Body of pancreas (tissue), 4 donors: ENCODE data around the gene CLEC16A.

ENCODE experiments used
- POLR2A ChIP-seq, 3 donors: fragments of 450-650 bp; IDR thresholded peaks; one replicate each; pipeline ENCODE4 v1.6.1; 2016; ENCODE audit warnings: antibody characterized with exemption in 3 of 3, mild to moderate bottlenecking in 2 of 3
- TF ChIP-seq, protein P1 (sequence below), 7 experiments: fragments of 450-650 bp in 4 of 7; fragments of 200-600 bp in 3 of 7; sonication (generic) in 3 of 7; IDR thresholded peaks; one replicate each; pipeline ENCODE4 v1.5.1; 2016 to 2019; ENCODE audit warnings: antibody characterized with exemption in 7 of 7

DNA sequence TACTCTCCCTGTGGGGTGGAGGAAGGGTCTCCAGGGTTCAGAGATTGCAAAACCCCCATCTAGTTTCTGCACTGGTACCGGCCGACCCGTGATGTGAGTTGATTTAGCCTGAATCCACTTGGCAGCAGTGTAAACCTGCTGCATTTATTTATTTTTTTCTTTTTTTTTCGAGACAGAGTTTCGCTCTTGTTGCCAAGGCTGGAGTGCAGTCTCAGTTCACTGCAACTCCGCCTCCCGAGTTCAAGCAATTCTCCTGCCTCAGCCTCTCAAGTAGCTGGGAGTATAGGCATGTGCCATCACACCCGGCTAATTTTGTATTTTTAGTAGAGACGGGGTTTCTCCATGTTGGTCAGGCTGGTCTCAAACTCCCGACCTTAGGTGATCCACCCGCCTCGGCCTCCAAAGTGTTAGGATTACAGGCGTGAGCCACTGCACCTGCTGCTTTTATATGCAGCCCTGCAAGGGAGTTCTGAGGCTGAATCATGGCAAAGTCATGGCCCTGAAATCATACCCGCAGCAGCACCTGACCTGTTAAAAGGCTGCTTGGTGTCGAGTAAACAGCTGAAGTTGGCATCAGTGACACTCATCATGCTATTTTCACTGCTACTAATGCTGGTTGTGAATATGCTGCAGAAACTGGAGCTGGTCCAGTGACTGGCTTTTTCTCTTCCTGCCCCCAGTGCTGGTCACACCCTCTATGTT, 23.5 kb upstream of the CLEC16A start:
- TF ChIP-seq, protein P1, sequence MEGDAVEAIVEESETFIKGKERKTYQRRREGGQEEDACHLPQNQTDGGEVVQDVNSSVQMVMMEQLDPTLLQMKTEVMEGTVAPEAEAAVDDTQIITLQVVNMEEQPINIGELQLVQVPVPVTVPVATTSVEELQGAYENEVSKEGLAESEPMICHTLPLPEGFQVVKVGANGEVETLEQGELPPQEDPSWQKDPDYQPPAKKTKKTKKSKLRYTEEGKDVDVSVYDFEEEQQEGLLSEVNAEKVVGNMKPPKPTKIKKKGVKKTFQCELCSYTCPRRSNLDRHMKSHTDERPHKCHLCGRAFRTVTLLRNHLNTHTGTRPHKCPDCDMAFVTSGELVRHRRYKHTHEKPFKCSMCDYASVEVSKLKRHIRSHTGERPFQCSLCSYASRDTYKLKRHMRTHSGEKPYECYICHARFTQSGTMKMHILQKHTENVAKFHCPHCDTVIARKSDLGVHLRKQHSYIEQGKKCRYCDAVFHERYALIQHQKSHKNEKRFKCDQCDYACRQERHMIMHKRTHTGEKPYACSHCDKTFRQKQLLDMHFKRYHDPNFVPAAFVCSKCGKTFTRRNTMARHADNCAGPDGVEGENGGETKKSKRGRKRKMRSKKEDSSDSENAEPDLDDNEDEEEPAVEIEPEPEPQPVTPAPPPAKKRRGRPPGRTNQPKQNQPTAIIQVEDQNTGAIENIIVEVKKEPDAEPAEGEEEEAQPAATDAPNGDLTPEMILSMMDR (IDR thresholded peaks at IDR 0.05) = no peak
- no peak for TF ChIP-seq POLR2A (IDR thresholded peaks at IDR 0.05)
